Skin epidermis (tissue), 12 donors: ENCODE measurements around the gene GPC1.

ENCODE experiments used
- H3K27ac ChIP-seq, 21 experiments: fragments of 200-600 bp; sonication (generic) in 11 of 21; one replicate each; pipeline ENCODE4 v1.5.0; 2020; ENCODE audit warnings: mild to moderate bottlenecking in 3 of 21, inconsistent platforms in 2 of 21, moderate library complexity in 2 of 21
- H3K4me3 ChIP-seq, 7 experiments: fragments of 200-600 bp; sonication (generic) in 2 of 7; one replicate each; pipeline ENCODE4 v1.5.0; 2020; ENCODE audit warnings: inconsistent platforms in 2 of 7, mild to moderate bottlenecking in 2 of 7, moderate library complexity in 1 of 7

GPC1 gene

GRCh38 chr2:240396623-240397541 is 38.6 kb upstream of the GPC1 start:
- no peak overlapping the region for H3K4me3 ChIP-seq
- H3K27ac ChIP-seq = peak overlapping the region in 1 of 21 experiments; percentile 37

GRCh38 chr2:240397542-240397916 is 37.9 kb upstream of the GPC1 start:
- Histone ChIP-seq H3K4me3 (no peak overlapping the region), H3K27ac (no peak overlapping the region)

- Histone ChIP-seq H3K27ac (no peak overlapping the region), H3K4me3 (no peak overlapping the region)
Measured at GRCh38 chr2:240397924-240398645, 37.4 kb upstream of the GPC1 start.

GRCh38 chr2:240398661-240399267 is 36.7 kb upstream of the GPC1 start:
- no peak overlapping the region for H3K4me3 ChIP-seq
- H3K27ac ChIP-seq = peak overlapping the region in 1 of 21 experiments; percentile 6

- Histone ChIP-seq H3K4me3 (no peak overlapping the region), H3K27ac (no peak overlapping the region)
Measured at GRCh38 chr2:240399419-240400324, 35.8 kb upstream of the GPC1 start.

GRCh38 chr2:240400371-240401161 is 34.9 kb upstream of the GPC1 start:
- no peak overlapping the region for H3K4me3 ChIP-seq
- H3K27ac ChIP-seq = no peak overlapping the region

- Histone ChIP-seq H3K27ac (no peak overlapping the region), H3K4me3 (no peak overlapping the region)
Measured at GRCh38 chr2:240401308-240401707, 34.2 kb upstream of the GPC1 start.

- H3K27ac ChIP-seq = no peak overlapping the region
Measured at GRCh38 chr2:240401781-240402551, 33.5 kb upstream of the GPC1 start.

GRCh38 chr2:240402566-240403272 is 32.7 kb upstream of the GPC1 start:
- no peak overlapping the region for H3K4me3 ChIP-seq
- no peak overlapping the region for H3K27ac ChIP-seq

More at GRCh38 chr2:240401781-240402551, 33.5 kb upstream of the GPC1 start:
- H3K4me3 ChIP-seq = no peak overlapping the region

GRCh38 chr2:240403396-240404104 is 31.9 kb upstream of the GPC1 start:
- no peak overlapping the region for H3K27ac ChIP-seq

GRCh38 chr2:240404174-240404852 is 31.1 kb upstream of the GPC1 start:
- no peak overlapping the region for H3K27ac ChIP-seq
- H3K4me3 ChIP-seq = no peak overlapping the region

More at GRCh38 chr2:240403396-240404104, 31.9 kb upstream of the GPC1 start:
- no peak overlapping the region for H3K4me3 ChIP-seq

GRCh38 chr2:240405133-240405532 is 30.3 kb upstream of the GPC1 start:
- H3K27ac ChIP-seq = no peak overlapping the region
- H3K4me3 ChIP-seq = no peak overlapping the region

GRCh38 chr2:240405684-240406313 is 29.7 kb upstream of the GPC1 start:
- H3K27ac ChIP-seq = no peak overlapping the region

GRCh38 chr2:240407090-240407489 is 28.4 kb upstream of the GPC1 start:
- Histone ChIP-seq H3K4me3 (no peak overlapping the region), H3K27ac (no peak overlapping the region)

More at GRCh38 chr2:240405684-240406313, 29.7 kb upstream of the GPC1 start:
- no peak overlapping the region for H3K4me3 ChIP-seq

- Histone ChIP-seq H3K27ac (no peak overlapping the region), H3K4me3 (no peak overlapping the region)
Measured at GRCh38 chr2:240410004-240410403, 25.5 kb upstream of the GPC1 start.

- no peak overlapping the region for H3K4me3 ChIP-seq
Measured at GRCh38 chr2:240410808-240411207, 24.7 kb upstream of the GPC1 start.

More at GRCh38 chr2:240410808-240411207, 24.7 kb upstream of the GPC1 start:
- H3K27ac ChIP-seq = no peak overlapping the region
